HepG2 (cell line): Measurements from ENCODE around the gene ZFYVE26. TPM values are rescaled to one million over a fixed set of nuclear protein-coding genes. Genes with fewer than 3 reads are reported as not detected.

Source experiments
- AGO2 ChIP-seq: fragments of 200-400 bp; formaldehyde crosslinking; optimal IDR thresholded peaks from 2 replicates; pipeline ENCODE3; 2017; ENCODE audit warnings: mild to moderate bottlenecking, low read depth, low read length, moderate library complexity
- HOXD1 ChIP-seq: sonication (generic); formaldehyde crosslinking; IDR thresholded peaks from 2 replicates; pipeline ENCODE4 v1.5.0; 2020; ENCODE audit warnings: missing genetic modification reagents
- KDM5A ChIP-seq: fragments of 200-600 bp; sonication (generic); IDR thresholded peaks from 2 replicates; pipeline ENCODE4 v1.7.0; 2018; ENCODE audit warnings: antibody characterized with exemption, mild to moderate bottlenecking, low read length, borderline replicate concordance
- NFIB ChIP-seq: sonication (generic); formaldehyde crosslinking; IDR thresholded peaks from 2 replicates; pipeline ENCODE4 v1.9.0; 2021; ENCODE audit warnings: missing genetic modification reagents, mild to moderate bottlenecking, borderline replicate concordance
- PHF8 ChIP-seq: sonication (generic); formaldehyde crosslinking; IDR thresholded peaks from 2 replicates; pipeline ENCODE4 v1.5.0; 2020; ENCODE audit warnings: missing genetic modification reagents
- RARA ChIP-seq: IDR thresholded peaks from 2 replicates; pipeline ENCODE4 v1.6.1; 2016; ENCODE audit warnings: missing genetic modification reagents, missing compliant biosample characterization
- RBM39 ChIP-seq: fragments of 200-400 bp; formaldehyde crosslinking; IDR thresholded peaks from one replicate; pipeline ENCODE4 v1.6.1; 2018; ENCODE audit warnings: antibody characterized with exemption, mild to moderate bottlenecking, low read depth, low read length; ENCODE audit not compliant: poor library complexity, severe bottlenecking
- SRF ChIP-seq: IDR thresholded peaks from 2 replicates; pipeline ENCODE4 v1.6.1; 2011; ENCODE audit warnings: mild to moderate bottlenecking, low read depth, low read length, moderate library complexity
- TAF15 ChIP-seq: fragments of 200-400 bp; formaldehyde crosslinking; IDR thresholded peaks from one replicate; pipeline ENCODE4 v1.6.1; 2018; ENCODE audit warnings: mild to moderate bottlenecking, low read depth, low read length; ENCODE audit not compliant: poor library complexity, severe bottlenecking
- TSC22D2 ChIP-seq: sonication (generic); formaldehyde crosslinking; IDR thresholded peaks from 2 replicates; pipeline ENCODE4 v1.5.1; 2020; ENCODE audit warnings: missing genetic modification reagents, mild to moderate bottlenecking, borderline replicate concordance
- ZFP90 ChIP-seq: sonication (generic); formaldehyde crosslinking; IDR thresholded peaks from 2 replicates; pipeline ENCODE4 v1.8.0; 2022; ENCODE audit warnings: missing genetic modification reagents, mild to moderate bottlenecking, inconsistent platforms, borderline replicate concordance
- ZNF232 ChIP-seq: sonication (generic); formaldehyde crosslinking; IDR thresholded peaks from 2 replicates; pipeline ENCODE4 v1.4.0; 2020; ENCODE audit warnings: missing genetic modification reagents, borderline replicate concordance
- ZNF501 ChIP-seq: sonication (generic); formaldehyde crosslinking; IDR thresholded peaks from 2 replicates; pipeline ENCODE4 v1.5.1; 2020; ENCODE audit warnings: mild to moderate bottlenecking, moderate library complexity, missing genetic modification reagents
- ZNF557 ChIP-seq: sonication (generic); formaldehyde crosslinking; IDR thresholded peaks from 2 replicates; pipeline ENCODE4 v1.4.0; 2020; ENCODE audit warnings: missing genetic modification reagents
- ZNF75D ChIP-seq: sonication (generic); formaldehyde crosslinking; IDR thresholded peaks from 2 replicates; pipeline ENCODE4 v1.8.1; 2023; ENCODE audit warnings: missing genetic modification reagents, mild to moderate bottlenecking, borderline replicate concordance
- ZNF788 ChIP-seq: sonication (generic); formaldehyde crosslinking; IDR thresholded peaks from 2 replicates; pipeline ENCODE4 v1.5.0; 2020; ENCODE audit warnings: mild to moderate bottlenecking, missing genetic modification reagents, borderline replicate concordance
- polyA plus RNA-seq, 8 experiments: library from polyadenylated mRNA; depleted of rRNA in 3 of 8; stranded (reverse) in 7 of 8; unstranded in 1 of 8; fragments of >200 nt; fragmentation: Illumina TruSeq in 4 of 8; extraction: Trizol in 4 of 8; gene quantifications; 2 replicates each; pipeline versions ENCODE4 v1.2.1 to v1.2.3, GENCODE V29; 2011 to 2016; ENCODE audit warnings: low read depth in 4 of 8, missing spikeins in 1 of 8, mixed read lengths in 1 of 8; ENCODE audit not compliant: insufficient read depth in 1 of 8
- total RNA-seq, 5 experiments: library from RNA; depleted of rRNA; stranded (reverse); fragments of >200 nt; fragmentation: Illumina TruSeq; extraction: Trizol; gene quantifications; 2 replicates each; pipeline ENCODE4 v1.2.3, GENCODE V29; 2016; ENCODE audit warnings: low read depth in 1 of 5
- TF ChIP-seq, protein P1 (sequence below), 2 experiments: sonication (generic) in 1 of 2; formaldehyde crosslinking in 1 of 2; IDR thresholded peaks; 2 replicates each; pipeline versions ENCODE4 v1.4.0 to v1.6.1; 2018 to 2020; ENCODE audit warnings: missing genetic modification reagents in 2 of 2, borderline replicate concordance in 1 of 2, low read depth in 1 of 2, mild to moderate bottlenecking in 1 of 2, missing biosample characterization in 1 of 2
- TF ChIP-seq, protein P2 (sequence below): sonication (generic); formaldehyde crosslinking; IDR thresholded peaks from 2 replicates; pipeline ENCODE4 v1.5.0; 2020; ENCODE audit warnings: missing genetic modification reagents
- TF ChIP-seq, protein P3 (sequence below): sonication (generic); formaldehyde crosslinking; IDR thresholded peaks from 2 replicates; pipeline ENCODE4 v1.5.1; 2020; ENCODE audit warnings: missing genetic modification reagents, mild to moderate bottlenecking, borderline replicate concordance
- TF ChIP-seq, protein P4 (sequence below), 2 experiments: IDR thresholded peaks; 2 replicates each; pipeline ENCODE4 v1.6.1; 2011 to 2012; ENCODE audit warnings: low read length in 2 of 2, borderline replicate concordance in 1 of 2, low read depth in 1 of 2, mild to moderate bottlenecking in 1 of 2, moderate library complexity in 1 of 2

The ZFYVE26 gene
- total and polyA plus RNA-seq, 2 of the 13 experiments (the other 11 are each of a cell fraction or from before 2014, with no cell fraction given) = 13.6 to 16.4 TPM

DNA sequence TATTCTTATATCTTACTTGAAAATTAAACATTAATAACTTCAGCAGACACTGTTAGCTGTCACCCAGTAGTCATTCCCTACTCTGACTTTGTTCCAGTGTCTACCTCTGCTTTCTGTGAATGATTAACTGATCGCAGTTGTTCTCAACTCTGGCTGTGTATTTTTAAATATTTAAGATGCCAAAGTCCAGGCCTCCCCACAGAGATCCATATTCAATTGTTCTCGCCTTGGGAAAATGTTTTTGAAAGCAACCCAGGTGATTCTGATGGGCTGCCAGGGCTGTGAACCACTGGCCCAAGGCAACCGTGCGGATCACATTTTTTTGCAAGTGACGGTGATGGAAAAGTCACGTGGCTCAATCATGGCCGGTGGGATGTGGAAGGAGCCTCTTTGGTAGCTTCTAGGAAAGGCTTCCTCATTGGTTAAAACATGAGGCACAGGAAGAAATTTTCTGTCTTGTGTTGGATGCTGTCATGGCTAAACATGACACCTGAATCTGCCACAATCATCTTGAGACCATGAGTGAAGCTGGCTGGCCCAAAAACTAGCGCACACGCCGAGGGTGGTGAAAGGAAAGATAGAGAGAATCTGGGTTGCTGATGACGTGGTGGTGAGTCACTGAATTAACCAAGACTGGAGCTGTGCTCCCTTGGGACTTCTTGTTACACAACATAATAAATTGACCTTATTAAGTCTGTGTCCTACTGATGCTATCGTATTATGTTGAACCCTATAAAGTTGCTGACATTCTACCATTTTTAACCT is 77.5 kb downstream of the ZFYVE26 start (continued):
- TF ChIP-seq, protein P1, sequence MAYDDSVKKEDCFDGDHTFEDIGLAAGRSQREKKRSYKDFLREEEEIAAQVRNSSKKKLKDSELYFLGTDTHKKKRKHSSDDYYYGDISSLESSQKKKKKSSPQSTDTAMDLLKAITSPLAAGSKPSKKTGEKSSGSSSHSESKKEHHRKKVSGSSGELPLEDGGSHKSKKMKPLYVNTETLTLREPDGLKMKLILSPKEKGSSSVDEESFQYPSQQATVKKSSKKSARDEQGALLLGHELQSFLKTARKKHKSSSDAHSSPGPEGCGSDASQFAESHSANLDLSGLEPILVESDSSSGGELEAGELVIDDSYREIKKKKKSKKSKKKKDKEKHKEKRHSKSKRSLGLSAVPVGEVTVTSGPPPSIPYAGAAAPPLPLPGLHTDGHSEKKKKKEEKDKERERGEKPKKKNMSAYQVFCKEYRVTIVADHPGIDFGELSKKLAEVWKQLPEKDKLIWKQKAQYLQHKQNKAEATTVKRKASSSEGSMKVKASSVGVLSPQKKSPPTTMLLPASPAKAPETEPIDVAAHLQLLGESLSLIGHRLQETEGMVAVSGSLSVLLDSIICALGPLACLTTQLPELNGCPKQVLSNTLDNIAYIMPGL (CRISPR knock-in tag; IDR thresholded peaks at IDR 0.05; ENCODE audit: borderline replicate concordance in 1 of 2, low read depth in 1 of 2) = peak in 1 of 2 experiments; percentile 27; a peak in 1 of 4 replicates
- no peak for TF ChIP-seq HOXD1 (CRISPR knock-in tag)
- peak; percentile 76 for TF ChIP-seq ZNF501 (CRISPR knock-in tag)
- no peak for TF ChIP-seq TAF15
- TF ChIP-seq RARA (CRISPR knock-in tag) = 0 out of 2 replicates have a peak, but pooled peaks have one; percentile 5
- TF ChIP-seq ZNF75D = no peak
- TF ChIP-seq, protein P2, sequence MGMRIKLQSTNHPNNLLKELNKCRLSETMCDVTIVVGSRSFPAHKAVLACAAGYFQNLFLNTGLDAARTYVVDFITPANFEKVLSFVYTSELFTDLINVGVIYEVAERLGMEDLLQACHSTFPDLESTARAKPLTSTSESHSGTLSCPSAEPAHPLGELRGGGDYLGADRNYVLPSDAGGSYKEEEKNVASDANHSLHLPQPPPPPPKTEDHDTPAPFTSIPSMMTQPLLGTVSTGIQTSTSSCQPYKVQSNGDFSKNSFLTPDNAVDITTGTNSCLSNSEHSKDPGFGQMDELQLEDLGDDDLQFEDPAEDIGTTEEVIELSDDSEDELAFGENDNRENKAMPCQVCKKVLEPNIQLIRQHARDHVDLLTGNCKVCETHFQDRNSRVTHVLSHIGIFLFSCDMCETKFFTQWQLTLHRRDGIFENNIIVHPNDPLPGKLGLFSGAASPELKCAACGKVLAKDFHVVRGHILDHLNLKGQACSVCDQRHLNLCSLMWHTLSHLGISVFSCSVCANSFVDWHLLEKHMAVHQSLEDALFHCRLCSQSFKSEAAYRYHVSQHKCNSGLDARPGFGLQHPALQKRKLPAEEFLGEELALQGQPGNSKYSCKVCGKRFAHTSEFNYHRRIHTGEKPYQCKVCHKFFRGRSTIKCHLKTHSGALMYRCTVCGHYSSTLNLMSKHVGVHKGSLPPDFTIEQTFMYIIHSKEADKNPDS (CRISPR knock-in tag) = no peak
- TF ChIP-seq TSC22D2 (CRISPR knock-in tag) = peak; percentile 45; the same call in 1 of the 2 replicates
- TF ChIP-seq, protein P3, sequence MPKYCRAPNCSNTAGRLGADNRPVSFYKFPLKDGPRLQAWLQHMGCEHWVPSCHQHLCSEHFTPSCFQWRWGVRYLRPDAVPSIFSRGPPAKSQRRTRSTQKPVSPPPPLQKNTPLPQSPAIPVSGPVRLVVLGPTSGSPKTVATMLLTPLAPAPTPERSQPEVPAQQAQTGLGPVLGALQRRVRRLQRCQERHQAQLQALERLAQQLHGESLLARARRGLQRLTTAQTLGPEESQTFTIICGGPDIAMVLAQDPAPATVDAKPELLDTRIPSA (CRISPR knock-in tag) = no peak
- TF ChIP-seq ZNF557 (CRISPR knock-in tag) = no peak
- TF ChIP-seq NFIB (CRISPR knock-in tag) = no peak
- TF ChIP-seq ZFP90 (CRISPR knock-in tag) = no peak
- TF ChIP-seq AGO2 = no peak
- TF ChIP-seq, protein P4, sequence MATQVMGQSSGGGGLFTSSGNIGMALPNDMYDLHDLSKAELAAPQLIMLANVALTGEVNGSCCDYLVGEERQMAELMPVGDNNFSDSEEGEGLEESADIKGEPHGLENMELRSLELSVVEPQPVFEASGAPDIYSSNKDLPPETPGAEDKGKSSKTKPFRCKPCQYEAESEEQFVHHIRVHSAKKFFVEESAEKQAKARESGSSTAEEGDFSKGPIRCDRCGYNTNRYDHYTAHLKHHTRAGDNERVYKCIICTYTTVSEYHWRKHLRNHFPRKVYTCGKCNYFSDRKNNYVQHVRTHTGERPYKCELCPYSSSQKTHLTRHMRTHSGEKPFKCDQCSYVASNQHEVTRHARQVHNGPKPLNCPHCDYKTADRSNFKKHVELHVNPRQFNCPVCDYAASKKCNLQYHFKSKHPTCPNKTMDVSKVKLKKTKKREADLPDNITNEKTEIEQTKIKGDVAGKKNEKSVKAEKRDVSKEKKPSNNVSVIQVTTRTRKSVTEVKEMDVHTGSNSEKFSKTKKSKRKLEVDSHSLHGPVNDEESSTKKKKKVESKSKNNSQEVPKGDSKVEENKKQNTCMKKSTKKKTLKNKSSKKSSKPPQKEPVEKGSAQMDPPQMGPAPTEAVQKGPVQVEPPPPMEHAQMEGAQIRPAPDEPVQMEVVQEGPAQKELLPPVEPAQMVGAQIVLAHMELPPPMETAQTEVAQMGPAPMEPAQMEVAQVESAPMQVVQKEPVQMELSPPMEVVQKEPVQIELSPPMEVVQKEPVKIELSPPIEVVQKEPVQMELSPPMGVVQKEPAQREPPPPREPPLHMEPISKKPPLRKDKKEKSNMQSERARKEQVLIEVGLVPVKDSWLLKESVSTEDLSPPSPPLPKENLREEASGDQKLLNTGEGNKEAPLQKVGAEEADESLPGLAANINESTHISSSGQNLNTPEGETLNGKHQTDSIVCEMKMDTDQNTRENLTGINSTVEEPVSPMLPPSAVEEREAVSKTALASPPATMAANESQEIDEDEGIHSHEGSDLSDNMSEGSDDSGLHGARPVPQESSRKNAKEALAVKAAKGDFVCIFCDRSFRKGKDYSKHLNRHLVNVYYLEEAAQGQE (IDR thresholded peaks at IDR 0.05; ENCODE audit: borderline replicate concordance in 1 of 2, low read depth in 1 of 2, low read length in 2 of 2) = no peak
- TF ChIP-seq RBM39 = no peak
- no peak; the same call in 1 of the 2 replicates for TF ChIP-seq ZNF788 (CRISPR knock-in tag)
- no peak for TF ChIP-seq ZNF232 (CRISPR knock-in tag)
- TF ChIP-seq PHF8 = no peak
- no peak for TF ChIP-seq SRF
- no peak for TF ChIP-seq KDM5A
